OCI-LY3 (cell line): ENCODE measurements around the gene RNF144A.

Experiments used
- H2AFZ ChIP-seq: fragments of 200-600, 300-600 bp; shearing (Covaris generic); 2 replicates; pipeline ENCODE4 v1.6.0; 2014; ENCODE audit warnings: antibody characterized with exemption, low read depth, low read length
- H3K27ac ChIP-seq: fragments of 200-600, 300-600 bp; sonication (generic); 2 replicates; pipeline ENCODE4 v1.5.1; 2014; ENCODE audit warnings: mild to moderate bottlenecking, low read length, moderate library complexity, mixed read lengths
- H3K27me3 ChIP-seq: fragments of 200-600, 300-600 bp; sonication (generic); 2 replicates; pipeline ENCODE4 v1.6.1; 2014; ENCODE audit warnings: low read depth, low read length, mixed read lengths
- H3K36me3 ChIP-seq: fragments of 200-600, 300-600 bp; sonication (generic); replicated peaks from 2 replicates; pipeline ENCODE3; 2014; ENCODE audit warnings: low read depth, low read length, mixed read lengths
- H3K4me1 ChIP-seq: fragments of 300-600, 200-600 bp; sonication (generic); 2 replicates; pipeline ENCODE4 v1.6.1; 2014; ENCODE audit warnings: low read length, mixed read lengths
- H3K4me2 ChIP-seq: fragments of 200-600, 300-600 bp; sonication (generic); 2 replicates; pipeline ENCODE4 v1.6.1; 2014; ENCODE audit warnings: low read length, mixed read lengths
- H3K4me3 ChIP-seq: fragments of 300-600, 200-600 bp; sonication (generic); 2 replicates; pipeline ENCODE4 v1.5.1; 2014; ENCODE audit warnings: antibody characterized with exemption, mild to moderate bottlenecking, low read length, moderate library complexity
- H3K79me2 ChIP-seq: fragments of 300-600, 200-600 bp; shearing (Covaris generic); 2 replicates; pipeline ENCODE4 v1.6.1; 2014; ENCODE audit warnings: mild to moderate bottlenecking, low read length, mixed read lengths
- H3K9ac ChIP-seq: fragments of 300-600, 200-600 bp; shearing (Covaris generic); 2 replicates; pipeline ENCODE4 v1.6.0; 2014; ENCODE audit warnings: mild to moderate bottlenecking, low read length, moderate library complexity
- H3K9me3 ChIP-seq: fragments of 200-600, 300-600 bp; shearing (Covaris generic); 2 replicates; pipeline ENCODE4 v1.6.1; 2014; ENCODE audit warnings: low read length, mixed read lengths; ENCODE audit not compliant: insufficient read depth
- H4K20me1 ChIP-seq: fragments of 200-600, 300-600 bp; sonication (generic); 2 replicates; pipeline ENCODE4 v1.6.1; 2016; ENCODE audit warnings: low read length, mixed read lengths; ENCODE audit not compliant: insufficient read depth
- EZH2phosphoT487 ChIP-seq: fragments of 200-600 bp; shearing (Covaris generic); IDR thresholded peaks from 2 replicates; pipeline ENCODE4 v1.6.1; 2018; ENCODE audit warnings: antibody characterized with exemption, mixed run types, low read depth
- TF ChIP-seq, protein P1 (sequence below): fragments of 200-600, 300-600 bp; sonication (generic); IDR thresholded peaks from 2 replicates; pipeline ENCODE4 v1.5.1; 2014; ENCODE audit warnings: antibody characterized with exemption, low read length, low read depth

The RNF144A gene

GRCh38 chr2:6937157-6937556, 19.9 kb downstream of the RNF144A start:
- no peak for TF ChIP-seq EZH2phosphoT487
- Histone ChIP-seq H3K27me3 (no peaks in the 10 kb centered on the region), H3K79me2 (no peaks in the 10 kb centered on the region), H3K4me2 (no peak overlapping the region), H2AFZ (no peak overlapping the region), H3K4me1 (peaks cover 2% of the 10 kb centered on the region; the same call in 1 of the 2 replicates), H3K9ac (no peak overlapping the region), H3K36me3 (no peaks in the 10 kb centered on the region), H4K20me1 (no peaks in the 10 kb centered on the region), H3K27ac (no peak overlapping the region), H3K9me3 (no peaks in the 10 kb centered on the region), H3K4me3 (no peak overlapping the region)

DNA sequence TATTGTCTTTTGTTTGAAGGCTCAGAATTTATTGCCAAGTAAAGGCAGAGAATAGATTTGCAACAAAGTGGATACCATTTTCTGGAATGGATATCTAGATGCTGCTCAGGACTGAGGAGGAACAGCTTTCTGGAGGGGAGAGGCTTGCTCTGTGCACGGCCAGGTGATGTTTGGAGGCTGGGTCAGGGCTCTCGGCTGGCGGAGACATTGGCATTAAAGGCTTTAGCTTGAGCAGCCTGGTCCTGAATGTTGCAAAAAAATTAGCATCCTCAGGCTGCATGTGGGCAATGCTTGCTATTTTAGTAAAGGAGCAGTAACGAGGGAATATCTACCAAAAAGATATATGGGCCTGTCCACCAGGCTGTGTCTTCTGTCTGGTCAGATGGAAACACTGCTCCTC, 20.4 kb downstream of the RNF144A start:
- no peaks in the 10 kb centered on the region for H3K27me3 ChIP-seq
- H3K4me3 ChIP-seq: no peak overlapping the region
- H3K4me1 ChIP-seq: peaks cover 2% of the 10 kb centered on the region; the same call in 1 of the 2 replicates
- H4K20me1 ChIP-seq: no peaks in the 10 kb centered on the region
- H2AFZ ChIP-seq: no peak overlapping the region
- no peaks in the 10 kb centered on the region for H3K79me2 ChIP-seq
- H3K4me2 ChIP-seq: no peak overlapping the region
- no peaks in the 10 kb centered on the region for H3K9me3 ChIP-seq
- no peak overlapping the region for H3K27ac ChIP-seq
- no peak overlapping the region for H3K9ac ChIP-seq
- H3K36me3 ChIP-seq: no peaks in the 10 kb centered on the region
- no peak for TF ChIP-seq EZH2phosphoT487
- TF ChIP-seq, protein P1, sequence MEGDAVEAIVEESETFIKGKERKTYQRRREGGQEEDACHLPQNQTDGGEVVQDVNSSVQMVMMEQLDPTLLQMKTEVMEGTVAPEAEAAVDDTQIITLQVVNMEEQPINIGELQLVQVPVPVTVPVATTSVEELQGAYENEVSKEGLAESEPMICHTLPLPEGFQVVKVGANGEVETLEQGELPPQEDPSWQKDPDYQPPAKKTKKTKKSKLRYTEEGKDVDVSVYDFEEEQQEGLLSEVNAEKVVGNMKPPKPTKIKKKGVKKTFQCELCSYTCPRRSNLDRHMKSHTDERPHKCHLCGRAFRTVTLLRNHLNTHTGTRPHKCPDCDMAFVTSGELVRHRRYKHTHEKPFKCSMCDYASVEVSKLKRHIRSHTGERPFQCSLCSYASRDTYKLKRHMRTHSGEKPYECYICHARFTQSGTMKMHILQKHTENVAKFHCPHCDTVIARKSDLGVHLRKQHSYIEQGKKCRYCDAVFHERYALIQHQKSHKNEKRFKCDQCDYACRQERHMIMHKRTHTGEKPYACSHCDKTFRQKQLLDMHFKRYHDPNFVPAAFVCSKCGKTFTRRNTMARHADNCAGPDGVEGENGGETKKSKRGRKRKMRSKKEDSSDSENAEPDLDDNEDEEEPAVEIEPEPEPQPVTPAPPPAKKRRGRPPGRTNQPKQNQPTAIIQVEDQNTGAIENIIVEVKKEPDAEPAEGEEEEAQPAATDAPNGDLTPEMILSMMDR: no peak

DNA sequence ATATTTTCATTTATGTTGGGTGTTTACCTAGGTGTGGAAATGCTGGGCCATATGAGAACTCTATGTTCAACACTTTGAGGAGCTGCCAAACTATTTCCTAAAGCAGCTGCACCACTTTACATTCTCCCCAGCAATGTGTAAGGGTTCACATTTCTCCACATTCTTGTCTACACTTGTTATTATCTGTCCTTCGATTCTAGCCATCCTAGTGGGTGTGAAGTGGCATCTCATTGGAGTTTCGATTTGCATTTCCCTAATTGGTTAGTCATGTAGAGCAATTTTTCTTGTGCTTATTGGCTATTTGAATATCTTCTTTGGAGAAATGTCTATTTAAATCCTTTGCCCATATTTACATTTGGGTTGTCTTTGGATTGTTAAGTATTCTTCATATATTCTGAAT, 21.9 kb downstream of the RNF144A start:
- TF ChIP-seq, protein P1: no peak
- no peak for TF ChIP-seq EZH2phosphoT487
- Histone ChIP-seq H3K27ac (no peak overlapping the region), H3K9me3 (no peaks in the 10 kb centered on the region)

DNA sequence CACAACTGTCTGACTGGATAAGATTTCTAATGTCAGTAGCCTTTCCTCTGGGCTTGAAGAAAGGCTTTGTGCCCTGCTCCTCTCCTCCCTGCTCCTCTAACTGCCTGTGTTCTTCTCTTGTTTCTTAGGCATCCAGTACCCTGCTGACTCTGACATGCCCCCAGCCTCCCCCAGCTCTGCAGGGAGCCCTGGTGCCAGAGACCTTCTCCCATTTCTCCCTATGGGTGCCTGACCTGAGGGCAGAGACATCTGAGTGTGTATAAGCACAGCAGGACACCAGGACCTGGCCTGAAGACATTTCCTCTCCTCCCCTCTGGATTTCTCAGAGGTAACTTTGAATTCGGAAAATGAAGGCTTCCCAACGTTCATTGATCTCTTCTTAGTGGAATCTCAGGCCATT, 23.6 kb downstream of the RNF144A start:
- Histone ChIP-seq H3K9ac (no peak overlapping the region), H3K36me3 (no peaks in the 10 kb centered on the region), H3K79me2 (no peaks in the 10 kb centered on the region), H3K27me3 (peaks cover 3% of the 10 kb centered on the region; the same call in 1 of the 2 replicates), H3K9me3 (no peaks in the 10 kb centered on the region), H3K4me1 (no peaks in the 10 kb centered on the region), H3K4me2 (no peak overlapping the region), H4K20me1 (no peaks in the 10 kb centered on the region), H3K27ac (no peak overlapping the region), H3K4me3 (no peak overlapping the region), H2AFZ (no peak overlapping the region)
- TF ChIP-seq EZH2phosphoT487: no peak

More for the DNA sequence above, 21.9 kb downstream of the RNF144A start:
- no peak overlapping the region for H3K4me2 ChIP-seq
- H3K9ac ChIP-seq: no peak overlapping the region
- H3K4me1 ChIP-seq: peaks cover 2% of the 10 kb centered on the region; the same call in 1 of the 2 replicates
- peaks cover 3% of the 10 kb centered on the region; the same call in 1 of the 2 replicates for H3K27me3 ChIP-seq
- H3K36me3 ChIP-seq: no peaks in the 10 kb centered on the region
- no peak overlapping the region for H2AFZ ChIP-seq
- H4K20me1 ChIP-seq: no peaks in the 10 kb centered on the region
- H3K4me3 ChIP-seq: no peak overlapping the region
- H3K79me2 ChIP-seq: no peaks in the 10 kb centered on the region

- Histone ChIP-seq H3K36me3 (no peaks in the 10 kb centered on the region), H2AFZ (no peak overlapping the region), H3K4me3 (no peak overlapping the region), H3K27me3 (peaks cover 3% of the 10 kb centered on the region; the same call in 1 of the 2 replicates), H3K4me2 (no peak overlapping the region), H3K4me1 (no peaks in the 10 kb centered on the region), H3K9ac (no peak overlapping the region), H3K79me2 (no peaks in the 10 kb centered on the region), H3K9me3 (no peaks in the 10 kb centered on the region), H3K27ac (no peak overlapping the region), H4K20me1 (no peaks in the 10 kb centered on the region)
- no peak for TF ChIP-seq EZH2phosphoT487
- TF ChIP-seq, protein P1: no peak
These were observed 24.3 kb downstream of the RNF144A start for GRCh38 chr2:6941299-6942046.
